Measurements from ENCODE around the gene GNAQ. TPM values are rescaled to one million over a fixed set of nuclear protein-coding genes. Genes with fewer than 3 reads are reported as not detected.

GNAQ gene
- total RNA-seq, 1 experiment from 2014 or later, result 55.5 TPM

DNA sequence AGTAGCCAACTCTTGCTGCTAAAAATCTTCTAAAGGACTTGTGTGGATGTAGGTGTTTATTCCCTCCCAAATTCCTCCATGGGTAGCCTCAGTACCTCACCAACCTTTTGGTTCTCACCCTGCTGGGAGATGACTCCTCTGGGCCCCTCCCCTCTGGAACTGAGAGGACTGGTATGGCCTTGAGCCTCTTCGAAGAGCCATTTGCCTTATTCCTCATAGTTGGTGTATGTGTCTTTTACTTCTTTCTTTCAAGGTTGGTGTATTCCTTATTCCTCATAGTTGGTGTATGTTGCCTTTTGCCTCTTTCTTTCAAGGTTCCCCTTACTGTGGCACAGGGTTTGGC is 48.3 kb downstream of the GNAQ start:
- TF ChIP-seq, protein P1, sequence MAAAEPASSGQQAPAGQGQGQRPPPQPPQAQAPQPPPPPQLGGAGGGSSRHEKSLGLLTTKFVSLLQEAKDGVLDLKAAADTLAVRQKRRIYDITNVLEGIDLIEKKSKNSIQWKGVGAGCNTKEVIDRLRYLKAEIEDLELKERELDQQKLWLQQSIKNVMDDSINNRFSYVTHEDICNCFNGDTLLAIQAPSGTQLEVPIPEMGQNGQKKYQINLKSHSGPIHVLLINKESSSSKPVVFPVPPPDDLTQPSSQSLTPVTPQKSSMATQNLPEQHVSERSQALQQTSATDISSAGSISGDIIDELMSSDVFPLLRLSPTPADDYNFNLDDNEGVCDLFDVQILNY (CRISPR knock-in tag; IDR thresholded peaks at IDR 0.05), result no peak
- TF ChIP-seq, protein P2, sequence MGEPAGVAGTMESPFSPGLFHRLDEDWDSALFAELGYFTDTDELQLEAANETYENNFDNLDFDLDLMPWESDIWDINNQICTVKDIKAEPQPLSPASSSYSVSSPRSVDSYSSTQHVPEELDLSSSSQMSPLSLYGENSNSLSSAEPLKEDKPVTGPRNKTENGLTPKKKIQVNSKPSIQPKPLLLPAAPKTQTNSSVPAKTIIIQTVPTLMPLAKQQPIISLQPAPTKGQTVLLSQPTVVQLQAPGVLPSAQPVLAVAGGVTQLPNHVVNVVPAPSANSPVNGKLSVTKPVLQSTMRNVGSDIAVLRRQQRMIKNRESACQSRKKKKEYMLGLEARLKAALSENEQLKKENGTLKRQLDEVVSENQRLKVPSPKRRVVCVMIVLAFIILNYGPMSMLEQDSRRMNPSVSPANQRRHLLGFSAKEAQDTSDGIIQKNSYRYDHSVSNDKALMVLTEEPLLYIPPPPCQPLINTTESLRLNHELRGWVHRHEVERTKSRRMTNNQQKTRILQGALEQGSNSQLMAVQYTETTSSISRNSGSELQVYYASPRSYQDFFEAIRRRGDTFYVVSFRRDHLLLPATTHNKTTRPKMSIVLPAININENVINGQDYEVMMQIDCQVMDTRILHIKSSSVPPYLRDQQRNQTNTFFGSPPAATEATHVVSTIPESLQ (CRISPR knock-in tag; IDR thresholded peaks at IDR 0.05), result no peak
- TF ChIP-seq RORB (CRISPR knock-in tag; IDR thresholded peaks at IDR 0.05), result no peak
- TF ChIP-seq CREB1 (CRISPR knock-in tag; IDR thresholded peaks at IDR 0.05), result no peak
- TF ChIP-seq, protein P3, sequence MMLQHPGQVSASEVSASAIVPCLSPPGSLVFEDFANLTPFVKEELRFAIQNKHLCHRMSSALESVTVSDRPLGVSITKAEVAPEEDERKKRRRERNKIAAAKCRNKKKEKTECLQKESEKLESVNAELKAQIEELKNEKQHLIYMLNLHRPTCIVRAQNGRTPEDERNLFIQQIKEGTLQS (CRISPR knock-in tag; conservative IDR thresholded peaks at IDR 0.05), result no peak
- TF ChIP-seq, protein P4, sequence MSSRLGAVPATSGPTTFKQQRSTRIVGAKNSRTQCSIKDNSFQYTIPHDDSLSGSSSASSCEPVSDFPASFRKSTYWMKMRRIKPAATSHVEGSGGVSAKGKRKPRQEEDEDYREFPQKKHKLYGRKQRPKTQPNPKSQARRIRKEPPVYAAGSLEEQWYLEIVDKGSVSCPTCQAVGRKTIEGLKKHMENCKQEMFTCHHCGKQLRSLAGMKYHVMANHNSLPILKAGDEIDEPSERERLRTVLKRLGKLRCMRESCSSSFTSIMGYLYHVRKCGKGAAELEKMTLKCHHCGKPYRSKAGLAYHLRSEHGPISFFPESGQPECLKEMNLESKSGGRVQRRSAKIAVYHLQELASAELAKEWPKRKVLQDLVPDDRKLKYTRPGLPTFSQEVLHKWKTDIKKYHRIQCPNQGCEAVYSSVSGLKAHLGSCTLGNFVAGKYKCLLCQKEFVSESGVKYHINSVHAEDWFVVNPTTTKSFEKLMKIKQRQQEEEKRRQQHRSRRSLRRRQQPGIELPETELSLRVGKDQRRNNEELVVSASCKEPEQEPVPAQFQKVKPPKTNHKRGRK (CRISPR knock-in tag; IDR thresholded peaks at IDR 0.05; ENCODE audit: borderline replicate concordance), result no peak
- TF ChIP-seq NFATC4 (CRISPR knock-in tag; IDR thresholded peaks at IDR 0.05), result no peak
- no peak for TF ChIP-seq NFE2L1 (CRISPR knock-in tag; IDR thresholded peaks at IDR 0.05)
- no peak for TF ChIP-seq ZNF671 (CRISPR knock-in tag; IDR thresholded peaks at IDR 0.05)
- TF ChIP-seq, protein P5, sequence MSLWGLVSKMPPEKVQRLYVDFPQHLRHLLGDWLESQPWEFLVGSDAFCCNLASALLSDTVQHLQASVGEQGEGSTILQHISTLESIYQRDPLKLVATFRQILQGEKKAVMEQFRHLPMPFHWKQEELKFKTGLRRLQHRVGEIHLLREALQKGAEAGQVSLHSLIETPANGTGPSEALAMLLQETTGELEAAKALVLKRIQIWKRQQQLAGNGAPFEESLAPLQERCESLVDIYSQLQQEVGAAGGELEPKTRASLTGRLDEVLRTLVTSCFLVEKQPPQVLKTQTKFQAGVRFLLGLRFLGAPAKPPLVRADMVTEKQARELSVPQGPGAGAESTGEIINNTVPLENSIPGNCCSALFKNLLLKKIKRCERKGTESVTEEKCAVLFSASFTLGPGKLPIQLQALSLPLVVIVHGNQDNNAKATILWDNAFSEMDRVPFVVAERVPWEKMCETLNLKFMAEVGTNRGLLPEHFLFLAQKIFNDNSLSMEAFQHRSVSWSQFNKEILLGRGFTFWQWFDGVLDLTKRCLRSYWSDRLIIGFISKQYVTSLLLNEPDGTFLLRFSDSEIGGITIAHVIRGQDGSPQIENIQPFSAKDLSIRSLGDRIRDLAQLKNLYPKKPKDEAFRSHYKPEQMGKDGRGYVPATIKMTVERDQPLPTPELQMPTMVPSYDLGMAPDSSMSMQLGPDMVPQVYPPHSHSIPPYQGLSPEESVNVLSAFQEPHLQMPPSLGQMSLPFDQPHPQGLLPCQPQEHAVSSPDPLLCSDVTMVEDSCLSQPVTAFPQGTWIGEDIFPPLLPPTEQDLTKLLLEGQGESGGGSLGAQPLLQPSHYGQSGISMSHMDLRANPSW (CRISPR knock-in tag; conservative IDR thresholded peaks at IDR 0.05; ENCODE audit: low read depth), result no peak
- TF ChIP-seq, protein P6, sequence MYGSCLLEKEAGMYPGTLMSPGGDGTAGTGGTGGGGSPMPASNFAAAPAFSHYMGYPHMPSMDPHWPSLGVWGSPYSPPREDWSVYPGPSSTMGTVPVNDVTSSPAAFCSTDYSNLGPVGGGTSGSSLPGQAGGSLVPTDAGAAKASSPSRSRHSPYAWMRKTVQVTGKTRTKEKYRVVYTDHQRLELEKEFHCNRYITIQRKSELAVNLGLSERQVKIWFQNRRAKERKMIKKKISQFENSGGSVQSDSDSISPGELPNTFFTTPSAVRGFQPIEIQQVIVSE (CRISPR knock-in tag; IDR thresholded peaks at IDR 0.05; ENCODE audit: borderline replicate concordance), result no peak
- TF ChIP-seq SMAD4 (CRISPR knock-in tag; IDR thresholded peaks at IDR 0.05), result no peak
- TF ChIP-seq, protein P7, sequence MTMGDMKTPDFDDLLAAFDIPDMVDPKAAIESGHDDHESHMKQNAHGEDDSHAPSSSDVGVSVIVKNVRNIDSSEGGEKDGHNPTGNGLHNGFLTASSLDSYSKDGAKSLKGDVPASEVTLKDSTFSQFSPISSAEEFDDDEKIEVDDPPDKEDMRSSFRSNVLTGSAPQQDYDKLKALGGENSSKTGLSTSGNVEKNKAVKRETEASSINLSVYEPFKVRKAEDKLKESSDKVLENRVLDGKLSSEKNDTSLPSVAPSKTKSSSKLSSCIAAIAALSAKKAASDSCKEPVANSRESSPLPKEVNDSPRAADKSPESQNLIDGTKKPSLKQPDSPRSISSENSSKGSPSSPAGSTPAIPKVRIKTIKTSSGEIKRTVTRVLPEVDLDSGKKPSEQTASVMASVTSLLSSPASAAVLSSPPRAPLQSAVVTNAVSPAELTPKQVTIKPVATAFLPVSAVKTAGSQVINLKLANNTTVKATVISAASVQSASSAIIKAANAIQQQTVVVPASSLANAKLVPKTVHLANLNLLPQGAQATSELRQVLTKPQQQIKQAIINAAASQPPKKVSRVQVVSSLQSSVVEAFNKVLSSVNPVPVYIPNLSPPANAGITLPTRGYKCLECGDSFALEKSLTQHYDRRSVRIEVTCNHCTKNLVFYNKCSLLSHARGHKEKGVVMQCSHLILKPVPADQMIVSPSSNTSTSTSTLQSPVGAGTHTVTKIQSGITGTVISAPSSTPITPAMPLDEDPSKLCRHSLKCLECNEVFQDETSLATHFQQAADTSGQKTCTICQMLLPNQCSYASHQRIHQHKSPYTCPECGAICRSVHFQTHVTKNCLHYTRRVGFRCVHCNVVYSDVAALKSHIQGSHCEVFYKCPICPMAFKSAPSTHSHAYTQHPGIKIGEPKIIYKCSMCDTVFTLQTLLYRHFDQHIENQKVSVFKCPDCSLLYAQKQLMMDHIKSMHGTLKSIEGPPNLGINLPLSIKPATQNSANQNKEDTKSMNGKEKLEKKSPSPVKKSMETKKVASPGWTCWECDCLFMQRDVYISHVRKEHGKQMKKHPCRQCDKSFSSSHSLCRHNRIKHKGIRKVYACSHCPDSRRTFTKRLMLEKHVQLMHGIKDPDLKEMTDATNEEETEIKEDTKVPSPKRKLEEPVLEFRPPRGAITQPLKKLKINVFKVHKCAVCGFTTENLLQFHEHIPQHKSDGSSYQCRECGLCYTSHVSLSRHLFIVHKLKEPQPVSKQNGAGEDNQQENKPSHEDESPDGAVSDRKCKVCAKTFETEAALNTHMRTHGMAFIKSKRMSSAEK (CRISPR knock-in tag; IDR thresholded peaks at IDR 0.05; ENCODE audit: borderline replicate concordance), result no peak
- no peak for TF ChIP-seq ZNF219 (CRISPR knock-in tag; IDR thresholded peaks at IDR 0.05; ENCODE audit: borderline replicate concordance)
- no peak for TF ChIP-seq ATF1 (CRISPR knock-in tag; IDR thresholded peaks at IDR 0.05)
- no peak for TF ChIP-seq ZNF396 (CRISPR knock-in tag; IDR thresholded peaks at IDR 0.05; ENCODE audit: borderline replicate concordance)
- no peak for TF ChIP-seq RELA (CRISPR knock-in tag; IDR thresholded peaks at IDR 0.05; ENCODE audit: borderline replicate concordance)
- TF ChIP-seq, protein P8, sequence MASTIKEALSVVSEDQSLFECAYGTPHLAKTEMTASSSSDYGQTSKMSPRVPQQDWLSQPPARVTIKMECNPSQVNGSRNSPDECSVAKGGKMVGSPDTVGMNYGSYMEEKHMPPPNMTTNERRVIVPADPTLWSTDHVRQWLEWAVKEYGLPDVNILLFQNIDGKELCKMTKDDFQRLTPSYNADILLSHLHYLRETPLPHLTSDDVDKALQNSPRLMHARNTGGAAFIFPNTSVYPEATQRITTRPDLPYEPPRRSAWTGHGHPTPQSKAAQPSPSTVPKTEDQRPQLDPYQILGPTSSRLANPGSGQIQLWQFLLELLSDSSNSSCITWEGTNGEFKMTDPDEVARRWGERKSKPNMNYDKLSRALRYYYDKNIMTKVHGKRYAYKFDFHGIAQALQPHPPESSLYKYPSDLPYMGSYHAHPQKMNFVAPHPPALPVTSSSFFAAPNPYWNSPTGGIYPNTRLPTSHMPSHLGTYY (CRISPR knock-in tag; IDR thresholded peaks at IDR 0.05), result no peak
- H3K27ac Mint-ChIP-seq, result no peak overlapping the region
- H3K4me1 Mint-ChIP-seq, result peaks cover 50% of the 10 kb centered on the region
- no peaks in the 10 kb centered on the region for H3K27me3 Mint-ChIP-seq (ENCODE audit: low read depth)
- ATAC-seq (peak; percentile 52; the same call in 1 of the 2 replicates), DNase-seq (ENCODE audit: low spot score) (no peak)
- no peak overlapping the region for H3K4me3 Mint-ChIP-seq
- ChIA-PET POLR2A (no interaction called here), CTCF (no interaction called here)
- H3K36me3 Mint-ChIP-seq, result no peaks in the 10 kb centered on the region
- H3K9me3 Mint-ChIP-seq, result no peaks in the 10 kb centered on the region

All from WTC11 (cell line).